IgD-negative memory B cell (primary cell): ENCODE measurements around the gene PNMA1. TPM values are rescaled to one million over a fixed set of nuclear protein-coding genes. Genes with fewer than 3 reads are reported as not detected.

Source experiments
- H3K27ac Mint-ChIP-seq, 3 donors: one replicate each; pipeline ENCODE4 v1.8.0; 2020 to 2022; ENCODE audit warnings: mild to moderate bottlenecking in 3 of 3, mixed read lengths in 3 of 3, moderate library complexity in 1 of 3
- H3K27me3 Mint-ChIP-seq: one replicate; pipeline ENCODE4 v1.8.0; 2021; ENCODE audit warnings: mixed read lengths
- H3K36me3 Mint-ChIP-seq: one replicate; pipeline ENCODE4 v1.8.0; 2020; ENCODE audit warnings: mild to moderate bottlenecking, mixed read lengths
- H3K4me1 Mint-ChIP-seq, 3 donors: one replicate each; pipeline ENCODE4 v1.8.0; 2020 to 2022; ENCODE audit warnings: mixed read lengths in 3 of 3, mild to moderate bottlenecking in 1 of 3
- H3K4me3 Mint-ChIP-seq, 4 donors: one replicate each; pipeline ENCODE4 v1.8.0; 2020 to 2022; ENCODE audit warnings: mild to moderate bottlenecking in 4 of 4, mixed read lengths in 4 of 4, moderate library complexity in 3 of 4
- H3K9me3 Mint-ChIP-seq, 3 donors: one replicate each; pipeline ENCODE4 v1.8.0; 2020 to 2021; ENCODE audit warnings: mixed read lengths in 3 of 3, mild to moderate bottlenecking in 1 of 3
- polyA plus RNA-seq: library from polyadenylated mRNA; unstranded; fragments of 300-500 nt; fragmentation: Illumina TruSeq; gene quantifications from one replicate; pipeline ENCODE4 v1.2.3, GENCODE V29; 2021

PNMA1 gene
- polyA plus RNA-seq, 1 donor from 2014 or later, result 20.9 TPM

DNA sequence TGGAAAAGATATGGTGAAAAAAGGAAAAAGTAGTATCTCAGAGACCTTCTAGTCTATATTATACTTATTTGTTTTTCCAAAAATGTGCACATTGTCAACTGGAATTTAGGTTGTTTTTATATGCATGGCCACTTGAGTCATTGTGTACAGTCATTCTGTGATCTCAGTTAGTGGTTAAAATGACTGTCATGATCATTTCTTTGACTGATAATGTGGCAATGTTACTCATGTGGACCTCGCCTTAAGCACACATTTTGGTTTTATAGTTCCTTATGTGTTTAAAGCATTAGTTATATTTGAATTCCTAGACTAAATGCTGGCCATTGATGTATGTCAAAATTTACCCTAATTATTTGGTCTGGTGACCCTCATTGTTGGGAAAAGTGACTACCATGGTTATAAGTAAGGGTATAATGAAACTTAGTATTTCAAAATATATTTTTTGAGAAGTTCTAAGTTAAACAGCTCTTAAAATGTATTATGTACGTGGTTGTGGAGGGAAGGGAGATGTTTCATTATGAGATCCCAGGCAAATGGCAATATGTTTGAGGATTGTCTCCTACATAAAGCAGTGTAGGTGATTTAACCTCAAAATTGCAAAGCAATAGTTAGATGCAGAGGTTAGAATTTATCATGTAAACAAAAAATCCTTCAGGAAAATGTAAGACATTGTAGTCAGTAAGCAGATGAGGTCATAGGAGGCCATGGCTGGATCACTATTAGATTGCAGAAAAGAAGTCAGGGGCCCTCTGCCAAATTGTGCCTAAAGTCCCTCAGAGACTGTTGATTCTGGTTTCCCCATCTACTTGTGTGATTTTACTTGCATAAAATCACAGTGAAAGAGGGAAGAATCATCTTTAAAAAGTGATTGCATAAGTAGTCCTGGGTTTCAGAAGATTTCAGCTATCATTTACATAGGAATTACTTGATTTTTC, 17.5 kb downstream of the PNMA1 start:
- H3K27ac Mint-ChIP-seq, result no peak overlapping the region
- H3K27me3 Mint-ChIP-seq, result no peaks in the 10 kb centered on the region
- peaks cover 17% of the 10 kb centered on the region for H3K36me3 Mint-ChIP-seq
- H3K4me3 Mint-ChIP-seq, result peak overlapping the region in 1 of 4 donors; percentile 9
- no peaks in the 10 kb centered on the region for H3K9me3 Mint-ChIP-seq
- H3K4me1 Mint-ChIP-seq, result peaks cover 0 to 7% (median 6%) of the 10 kb centered on the region in 3 donors

DNA sequence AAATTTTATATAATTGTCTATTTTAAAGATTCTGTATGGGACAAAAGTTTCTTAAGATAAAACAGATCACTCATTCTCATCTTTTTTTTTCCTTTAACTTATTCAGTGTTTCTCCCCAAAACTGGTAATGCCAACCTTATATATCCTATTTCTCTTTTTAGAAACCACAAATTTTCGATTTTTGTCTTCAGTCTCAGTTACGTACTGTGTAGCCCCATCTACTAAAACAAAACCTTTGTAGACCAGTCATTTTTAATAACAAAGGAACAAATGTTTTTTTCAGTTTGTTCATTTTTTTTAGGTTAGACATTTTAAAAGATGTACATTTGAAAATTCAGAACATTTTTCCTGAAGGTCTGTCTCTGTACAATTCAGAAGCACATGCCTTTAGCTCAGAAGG, 18.2 kb downstream of the PNMA1 start:
- H3K27me3 Mint-ChIP-seq, result no peaks in the 10 kb centered on the region
- no peak overlapping the region for H3K27ac Mint-ChIP-seq
- peak overlapping the region in 2 of 4 donors; percentile 9 to 52 for H3K4me3 Mint-ChIP-seq

DNA sequence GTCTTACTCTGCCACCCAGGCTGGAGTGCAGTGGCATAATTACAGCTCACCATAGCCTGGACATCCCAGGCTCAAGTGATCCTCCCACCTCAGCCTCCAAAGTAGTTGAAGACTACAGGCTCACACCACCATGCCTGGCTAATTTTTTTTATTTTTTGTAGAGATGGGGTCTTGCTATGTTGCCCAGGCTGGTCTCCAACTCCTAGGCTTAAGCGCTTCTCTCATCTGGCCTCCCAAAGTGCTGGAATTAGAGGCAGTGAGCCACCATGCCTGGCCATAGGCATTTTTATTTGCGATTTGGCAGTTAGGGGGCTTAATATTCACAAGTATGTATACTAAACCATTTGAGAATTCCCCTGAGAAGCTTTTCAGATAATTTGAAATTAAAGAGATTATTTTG, 19.1 kb downstream of the PNMA1 start:
- Mint-ChIP-seq H3K36me3 (peaks cover 17% of the 10 kb centered on the region), H3K4me1 (peaks cover 0 to 7% (median 6%) of the 10 kb centered on the region in 3 donors), H3K9me3 (no peaks in the 10 kb centered on the region), H3K27me3 (no peaks in the 10 kb centered on the region), H3K27ac (no peak overlapping the region), H3K4me3 (no peak overlapping the region)

More for the DNA sequence above, 18.2 kb downstream of the PNMA1 start:
- Mint-ChIP-seq H3K9me3 (no peaks in the 10 kb centered on the region), H3K36me3 (peaks cover 17% of the 10 kb centered on the region), H3K4me1 (peaks cover 0 to 7% (median 6%) of the 10 kb centered on the region in 3 donors)

DNA sequence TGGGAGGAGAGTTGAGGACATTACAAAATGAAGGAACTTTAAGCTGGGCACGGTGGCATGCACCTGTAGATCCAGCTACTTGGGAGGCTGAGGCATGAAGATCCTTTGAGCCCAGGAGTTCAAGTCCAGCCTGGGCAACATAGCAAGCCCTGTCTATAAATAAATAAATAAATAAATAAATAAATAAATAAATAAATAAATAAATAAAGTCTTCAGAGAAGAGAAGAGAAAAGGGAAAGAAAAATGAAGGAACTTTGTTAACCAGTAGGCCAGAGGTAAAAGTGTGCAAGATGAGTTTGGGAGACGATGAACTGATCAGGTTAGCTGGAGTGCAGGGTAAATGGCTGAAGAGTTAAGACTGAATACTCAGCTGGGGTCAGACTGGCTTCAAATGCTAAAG, 20.1 kb downstream of the PNMA1 start:
- Mint-ChIP-seq H3K9me3 (no peaks in the 10 kb centered on the region), H3K27ac (no peak overlapping the region), H3K27me3 (no peaks in the 10 kb centered on the region), H3K4me3 (no peak overlapping the region), H3K4me1 (peaks cover 0 to 7% (median 6%) of the 10 kb centered on the region in 3 donors), H3K36me3 (peaks cover 20% of the 10 kb centered on the region)

DNA sequence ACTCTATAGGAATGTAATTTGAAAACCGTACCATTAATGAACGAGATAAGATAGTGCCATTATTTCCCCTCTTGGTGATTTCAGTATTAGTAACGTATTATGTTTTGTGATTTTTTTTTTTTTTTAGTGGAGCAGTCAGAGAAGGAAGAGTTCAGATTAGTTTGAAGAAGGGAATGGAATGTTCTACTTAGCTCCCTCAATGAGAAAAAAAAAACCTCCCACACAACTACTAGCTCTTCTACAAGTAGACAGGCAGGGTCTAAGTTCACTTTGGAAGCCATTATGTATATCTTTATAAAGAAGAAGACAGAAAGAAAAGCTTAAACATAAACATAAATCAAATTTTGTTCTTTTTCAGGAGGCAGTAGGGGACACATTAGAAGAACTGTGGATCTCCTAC, 27.3 kb downstream of the PNMA1 start:
- Mint-ChIP-seq H3K9me3 (peaks cover 0 to 4% (median 0%) of the 10 kb centered on the region in 3 donors), H3K4me1 (no peaks in the 10 kb centered on the region), H3K36me3 (peaks cover 6% of the 10 kb centered on the region), H3K27me3 (no peaks in the 10 kb centered on the region), H3K4me3 (no peak overlapping the region), H3K27ac (no peak overlapping the region)

DNA sequence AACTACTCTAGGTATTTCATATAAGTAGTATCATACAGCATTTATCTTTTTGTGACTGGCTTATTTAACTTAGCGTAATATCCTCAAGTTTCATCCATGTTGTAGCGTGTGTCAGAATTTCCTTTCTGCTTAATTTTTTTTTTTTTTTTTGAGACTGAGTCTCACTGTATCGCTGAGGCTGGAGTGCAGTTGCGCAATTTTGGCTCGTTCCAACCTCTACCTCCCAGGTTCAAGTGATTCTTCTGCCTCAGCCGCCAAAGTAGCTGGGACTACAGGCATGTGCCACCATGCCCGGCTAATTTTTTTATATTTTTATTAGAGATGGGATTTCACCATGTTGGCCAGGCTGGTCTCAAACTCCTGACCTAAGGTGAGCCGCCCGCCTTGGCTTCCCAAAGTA, 28.9 kb downstream of the PNMA1 start:
- peaks cover 0 to 4% (median 0%) of the 10 kb centered on the region in 3 donors for H3K9me3 Mint-ChIP-seq
- H3K27ac Mint-ChIP-seq, result no peak overlapping the region
- H3K4me1 Mint-ChIP-seq, result no peaks in the 10 kb centered on the region
- H3K36me3 Mint-ChIP-seq, result peaks cover 6% of the 10 kb centered on the region
- H3K27me3 Mint-ChIP-seq, result no peaks in the 10 kb centered on the region
- no peak overlapping the region for H3K4me3 Mint-ChIP-seq

DNA sequence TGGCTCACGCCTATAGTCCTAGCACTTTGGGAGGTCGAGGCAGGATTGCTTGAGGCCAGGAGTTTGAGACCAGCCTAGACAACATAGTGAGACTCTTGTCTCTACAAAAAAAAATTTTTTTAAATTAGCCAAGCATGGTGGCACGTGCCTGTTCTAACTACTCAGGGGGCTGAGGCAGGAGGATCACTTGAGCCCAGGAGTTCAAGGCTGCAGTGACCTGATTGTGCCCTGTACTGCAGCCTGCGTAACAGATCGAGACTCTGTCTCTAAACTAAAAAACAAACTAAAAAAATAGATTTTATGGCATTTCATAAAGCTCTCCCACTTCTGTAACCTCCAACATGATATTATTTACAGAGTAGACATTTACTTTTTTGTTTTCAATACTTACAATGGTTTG, 29.6 kb downstream of the PNMA1 start:
- no peak overlapping the region for H3K27ac Mint-ChIP-seq

DNA sequence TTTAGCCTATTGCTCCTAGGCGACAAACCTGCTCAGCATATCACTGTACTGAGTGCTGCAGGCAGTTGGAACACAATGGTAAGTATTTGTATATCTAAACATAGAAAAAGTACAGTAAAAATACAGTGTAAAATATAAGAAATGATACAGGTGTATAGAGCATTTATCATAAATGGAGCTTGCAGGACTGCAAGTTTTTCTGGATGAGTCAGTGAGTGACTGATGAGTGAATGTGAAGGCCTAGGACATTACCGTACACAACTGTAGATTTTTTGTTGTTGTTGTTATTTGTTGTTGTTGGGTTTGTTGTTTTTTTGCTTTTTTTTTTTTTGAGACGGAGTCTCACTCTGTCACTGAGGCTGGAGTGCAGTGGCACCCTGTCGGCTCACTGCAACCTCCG, 33.4 kb downstream of the PNMA1 start:
- no peak overlapping the region for H3K4me3 Mint-ChIP-seq
- no peaks in the 10 kb centered on the region for H3K27me3 Mint-ChIP-seq
- H3K27ac Mint-ChIP-seq, result no peak overlapping the region
- peaks cover 0 to 2% (median 0%) of the 10 kb centered on the region in 3 donors for H3K4me1 Mint-ChIP-seq
- peaks cover 0 to 4% (median 0%) of the 10 kb centered on the region in 3 donors for H3K9me3 Mint-ChIP-seq
- peaks cover 2% of the 10 kb centered on the region for H3K36me3 Mint-ChIP-seq

More for the DNA sequence above, 29.6 kb downstream of the PNMA1 start:
- no peak overlapping the region for H3K4me3 Mint-ChIP-seq
- H3K27me3 Mint-ChIP-seq, result no peaks in the 10 kb centered on the region
- H3K36me3 Mint-ChIP-seq, result peaks cover 6% of the 10 kb centered on the region
- H3K4me1 Mint-ChIP-seq, result no peaks in the 10 kb centered on the region
- peaks cover 0 to 4% (median 0%) of the 10 kb centered on the region in 3 donors for H3K9me3 Mint-ChIP-seq

DNA sequence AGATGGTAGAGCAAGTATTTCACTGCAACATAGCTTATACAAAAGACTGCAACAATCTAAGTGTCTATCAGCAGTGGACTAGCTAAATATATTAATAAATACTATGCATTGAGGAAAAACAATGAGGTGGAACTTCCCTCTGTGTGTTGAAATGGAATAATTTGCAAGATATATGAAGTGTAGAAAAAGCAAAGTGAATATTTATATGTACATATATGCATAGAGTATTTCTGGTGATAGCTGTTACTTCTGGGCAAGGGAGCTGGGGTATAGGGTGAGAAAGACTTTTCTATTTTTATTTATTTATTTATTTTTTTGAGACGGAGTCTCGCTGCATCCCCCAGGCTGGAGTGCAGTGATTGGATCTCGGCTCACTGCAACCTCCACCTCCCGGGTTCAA, 35.5 kb downstream of the PNMA1 start:
- no peaks in the 10 kb centered on the region for H3K9me3 Mint-ChIP-seq
- H3K36me3 Mint-ChIP-seq, result no peaks in the 10 kb centered on the region
- no peak overlapping the region for H3K27ac Mint-ChIP-seq
- no peak overlapping the region for H3K4me3 Mint-ChIP-seq
- H3K4me1 Mint-ChIP-seq, result peaks cover 0 to 2% (median 0%) of the 10 kb centered on the region in 3 donors
- H3K27me3 Mint-ChIP-seq, result no peaks in the 10 kb centered on the region

DNA sequence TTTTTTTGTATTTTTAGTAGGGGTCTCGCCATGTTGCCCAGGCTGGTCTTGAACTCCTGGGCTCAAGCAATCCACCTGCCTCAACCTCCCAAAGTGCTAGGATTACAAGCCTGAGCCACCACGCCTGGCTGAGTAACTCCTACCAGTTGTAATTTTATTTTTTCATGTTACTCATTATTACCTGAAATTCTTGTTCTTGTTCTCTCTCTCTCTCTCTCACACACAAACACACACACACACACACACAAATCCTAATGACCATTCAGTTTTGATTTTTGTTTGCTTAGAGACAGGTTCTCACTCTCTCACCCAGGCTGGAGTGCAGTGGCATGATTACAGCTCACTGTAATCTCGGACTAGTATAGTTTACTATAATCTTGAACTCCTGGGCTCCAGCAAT, 39.2 kb downstream of the PNMA1 start:
- Mint-ChIP-seq H3K9me3 (no peaks in the 10 kb centered on the region), H3K4me3 (no peak overlapping the region), H3K36me3 (no peaks in the 10 kb centered on the region), H3K4me1 (peaks cover 0 to 2% (median 0%) of the 10 kb centered on the region in 3 donors), H3K27me3 (no peaks in the 10 kb centered on the region), H3K27ac (no peak overlapping the region)

DNA sequence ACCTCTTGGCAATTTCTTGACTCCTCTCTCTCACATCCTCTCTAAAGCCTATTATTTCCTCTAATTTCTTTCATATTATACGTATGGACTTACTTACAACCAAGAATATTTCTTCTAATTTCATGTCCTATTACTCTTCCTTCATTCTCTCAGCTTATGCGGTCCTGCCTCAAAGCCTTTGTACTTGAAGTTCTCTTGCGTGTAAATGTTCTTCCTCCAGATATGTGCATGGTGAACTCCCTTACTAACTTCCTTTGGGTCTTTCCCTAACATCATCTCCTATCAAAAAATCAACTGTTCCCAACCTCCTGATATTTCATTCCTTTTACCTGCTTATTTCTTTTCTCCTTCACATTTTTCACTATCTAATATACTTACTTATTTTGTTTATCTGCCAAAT, 46.3 kb downstream of the PNMA1 start:
- Mint-ChIP-seq H3K27ac (no peak overlapping the region), H3K4me3 (no peak overlapping the region), H3K9me3 (no peaks in the 10 kb centered on the region), H3K4me1 (peaks cover 0 to 1% (median 0%) of the 10 kb centered on the region in 3 donors), H3K27me3 (no peaks in the 10 kb centered on the region), H3K36me3 (peaks cover 4% of the 10 kb centered on the region)

DNA sequence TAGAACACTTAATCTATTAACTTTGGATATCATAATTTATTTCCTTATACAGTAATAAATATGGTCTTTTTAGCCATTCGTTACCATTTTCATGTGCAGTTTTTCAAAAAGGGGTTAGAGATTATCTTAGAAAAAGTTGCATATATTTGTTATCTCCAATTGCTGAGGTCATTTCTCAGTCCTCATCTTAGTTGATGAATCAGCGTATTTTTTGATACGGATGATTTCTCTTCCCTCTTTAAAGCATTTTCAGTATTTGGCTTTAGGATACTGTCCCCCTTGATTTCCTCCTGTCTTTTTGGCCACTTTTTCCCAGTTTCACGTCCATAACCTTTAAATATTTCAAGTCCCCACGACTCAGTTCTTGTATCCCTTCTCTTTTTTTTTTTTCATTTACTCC, 47.6 kb downstream of the PNMA1 start:
- Mint-ChIP-seq H3K27ac (no peak overlapping the region), H3K27me3 (no peaks in the 10 kb centered on the region), H3K9me3 (no peaks in the 10 kb centered on the region), H3K4me3 (no peak overlapping the region), H3K4me1 (peaks cover 0 to 1% (median 0%) of the 10 kb centered on the region in 3 donors), H3K36me3 (peaks cover 8% of the 10 kb centered on the region)

DNA sequence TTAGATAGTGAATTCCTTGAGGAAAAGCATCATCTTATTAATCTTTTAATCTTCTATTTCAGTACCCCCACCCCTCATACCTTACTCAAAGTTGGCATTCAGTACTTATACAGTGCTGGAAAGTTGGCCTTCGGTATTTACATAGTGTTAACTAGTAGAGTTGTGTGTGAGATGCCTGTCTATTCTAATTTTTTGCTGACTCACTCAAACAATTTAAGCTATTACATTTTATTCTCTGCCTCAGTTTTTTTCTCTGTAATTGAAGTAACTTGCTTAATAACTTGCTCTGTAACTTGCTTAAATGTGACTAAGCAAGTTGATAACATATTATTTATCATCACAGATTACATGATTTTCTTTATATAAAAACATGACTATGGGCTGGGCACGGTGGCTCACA, 49.1 kb downstream of the PNMA1 start:
- Mint-ChIP-seq H3K36me3 (peaks cover 8% of the 10 kb centered on the region), H3K4me3 (no peak overlapping the region), H3K9me3 (no peaks in the 10 kb centered on the region), H3K27ac (no peak overlapping the region), H3K27me3 (no peaks in the 10 kb centered on the region), H3K4me1 (peaks cover 0 to 1% (median 0%) of the 10 kb centered on the region in 3 donors)

DNA sequence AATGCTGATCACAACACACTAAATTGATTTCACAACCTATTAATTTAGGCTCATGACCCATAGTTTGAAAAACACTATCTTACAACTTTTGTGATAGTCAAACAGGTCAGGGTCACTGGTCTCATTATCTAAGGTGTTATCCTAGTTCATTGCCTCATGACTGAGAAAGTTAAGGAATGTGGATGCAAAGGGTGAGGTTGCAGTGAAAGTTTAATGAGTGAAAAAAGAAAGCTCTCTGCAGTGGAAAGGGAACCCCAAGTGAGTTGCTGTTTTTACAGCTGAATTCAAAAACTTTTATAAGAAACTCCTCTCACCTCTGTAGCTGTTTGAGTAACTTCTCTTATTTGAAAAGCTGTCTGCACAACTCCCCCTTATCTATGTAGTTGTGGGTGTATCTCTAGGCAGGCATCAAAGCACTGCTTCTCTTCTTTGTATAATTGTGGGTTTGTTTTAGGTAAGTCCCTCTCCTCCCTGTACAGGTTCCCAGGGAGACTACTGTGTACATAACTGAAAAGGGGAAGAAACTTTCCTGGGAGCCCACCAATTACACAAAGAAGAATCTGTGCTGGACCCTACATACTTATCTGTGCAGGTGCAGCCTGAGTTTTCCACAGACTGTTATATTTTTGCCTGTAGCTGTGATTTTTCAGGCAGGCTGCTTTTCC, 50.5 kb downstream of the PNMA1 start:
- Mint-ChIP-seq H3K9me3 (no peaks in the 10 kb centered on the region), H3K27ac (no peak overlapping the region), H3K36me3 (peaks cover 9% of the 10 kb centered on the region), H3K4me1 (peaks cover 0 to 1% (median 0%) of the 10 kb centered on the region in 3 donors), H3K27me3 (no peaks in the 10 kb centered on the region), H3K4me3 (no peak overlapping the region)

DNA sequence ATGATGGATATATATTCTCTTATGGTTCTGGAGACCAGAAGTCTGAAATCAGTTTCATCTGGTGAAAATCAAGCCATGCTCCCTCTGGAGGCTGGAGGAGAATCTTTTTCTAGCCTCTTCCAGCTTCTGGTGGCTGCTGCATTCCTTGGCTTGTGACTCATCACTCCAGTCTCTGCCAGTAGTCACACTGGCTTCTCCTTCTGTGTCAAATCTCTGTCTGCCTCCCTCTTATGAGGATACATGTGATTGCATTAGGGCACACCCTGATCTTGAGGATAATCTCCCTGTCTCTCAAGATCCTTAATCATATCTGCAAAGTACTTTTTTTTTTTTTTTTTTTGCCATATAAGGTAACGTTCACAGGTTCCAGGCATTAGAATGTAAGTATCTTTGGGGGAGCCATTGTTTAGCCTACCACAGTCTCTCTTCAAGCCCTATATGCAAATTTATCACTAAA, 51.7 kb downstream of the PNMA1 start:
- Mint-ChIP-seq H3K9me3 (no peaks in the 10 kb centered on the region), H3K27ac (no peak overlapping the region)

More for the DNA sequence above, 51.7 kb downstream of the PNMA1 start:
- H3K27me3 Mint-ChIP-seq, result no peaks in the 10 kb centered on the region
- no peak overlapping the region for H3K4me3 Mint-ChIP-seq
- H3K4me1 Mint-ChIP-seq, result peaks cover 0 to 1% (median 0%) of the 10 kb centered on the region in 3 donors
- peaks cover 8% of the 10 kb centered on the region for H3K36me3 Mint-ChIP-seq
